ENCODE results near the gene RGS3.

RGS3 gene

DNA sequence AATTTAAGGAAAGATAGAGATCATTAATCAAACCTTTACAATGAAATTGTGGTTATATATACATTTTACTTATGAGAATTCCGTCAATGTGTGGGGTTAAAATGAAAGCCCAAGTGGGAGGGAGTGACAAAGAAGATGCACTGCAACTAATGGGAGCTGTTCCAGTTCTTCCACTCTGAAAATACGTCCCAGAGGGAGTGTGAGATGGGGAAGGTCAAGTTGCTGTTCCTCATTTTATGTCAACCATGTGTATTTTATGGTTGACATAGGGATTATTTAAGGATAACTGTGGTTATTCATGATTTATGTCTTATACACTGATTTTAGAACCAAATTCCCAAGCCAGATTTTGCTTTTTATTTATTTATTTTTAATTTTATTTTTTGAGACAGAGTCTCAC is 14.2 kb upstream of the RGS3 start:
- H3K4me3 ChIP-seq (ENCODE audit: low read depth, low read length), result no peak overlapping the region
- DNase-seq (ENCODE audit: low read depth), result no peak
- TF ChIP-seq, protein P1, sequence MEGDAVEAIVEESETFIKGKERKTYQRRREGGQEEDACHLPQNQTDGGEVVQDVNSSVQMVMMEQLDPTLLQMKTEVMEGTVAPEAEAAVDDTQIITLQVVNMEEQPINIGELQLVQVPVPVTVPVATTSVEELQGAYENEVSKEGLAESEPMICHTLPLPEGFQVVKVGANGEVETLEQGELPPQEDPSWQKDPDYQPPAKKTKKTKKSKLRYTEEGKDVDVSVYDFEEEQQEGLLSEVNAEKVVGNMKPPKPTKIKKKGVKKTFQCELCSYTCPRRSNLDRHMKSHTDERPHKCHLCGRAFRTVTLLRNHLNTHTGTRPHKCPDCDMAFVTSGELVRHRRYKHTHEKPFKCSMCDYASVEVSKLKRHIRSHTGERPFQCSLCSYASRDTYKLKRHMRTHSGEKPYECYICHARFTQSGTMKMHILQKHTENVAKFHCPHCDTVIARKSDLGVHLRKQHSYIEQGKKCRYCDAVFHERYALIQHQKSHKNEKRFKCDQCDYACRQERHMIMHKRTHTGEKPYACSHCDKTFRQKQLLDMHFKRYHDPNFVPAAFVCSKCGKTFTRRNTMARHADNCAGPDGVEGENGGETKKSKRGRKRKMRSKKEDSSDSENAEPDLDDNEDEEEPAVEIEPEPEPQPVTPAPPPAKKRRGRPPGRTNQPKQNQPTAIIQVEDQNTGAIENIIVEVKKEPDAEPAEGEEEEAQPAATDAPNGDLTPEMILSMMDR (IDR thresholded peaks at IDR 0.05; ENCODE audit: low read depth, low read length, missing control alignments), result no peak

DNA sequence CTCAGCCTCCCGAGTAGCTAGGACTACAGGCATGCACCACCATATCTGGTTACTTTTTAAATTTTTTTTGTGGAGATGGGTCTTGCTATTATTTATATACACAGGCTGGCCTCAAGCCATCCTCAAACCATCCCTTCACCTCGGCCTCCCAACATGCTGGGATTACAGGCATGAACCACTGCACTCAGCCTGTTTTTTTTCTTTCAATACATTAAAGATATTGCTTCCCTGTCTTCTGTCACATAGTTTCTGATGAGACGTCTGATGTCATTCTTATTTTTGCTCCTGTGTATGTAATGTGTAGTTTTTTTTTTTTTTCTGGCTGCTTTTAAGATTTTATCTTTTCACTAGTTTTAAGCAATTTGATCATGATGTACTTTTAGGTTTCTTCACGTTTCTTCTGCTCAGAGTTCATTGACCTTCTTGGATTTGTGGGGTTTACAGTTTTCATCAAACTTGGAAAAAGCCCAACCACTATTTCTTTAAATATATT is 11.4 kb upstream of the RGS3 start:
- TF ChIP-seq, protein P1 (IDR thresholded peaks at IDR 0.05; ENCODE audit: low read depth, low read length, missing control alignments), result no peak
- DNase-seq (ENCODE audit: low read depth), result no peak
- no peak overlapping the region for H3K4me3 ChIP-seq (ENCODE audit: low read depth, low read length)

DNA sequence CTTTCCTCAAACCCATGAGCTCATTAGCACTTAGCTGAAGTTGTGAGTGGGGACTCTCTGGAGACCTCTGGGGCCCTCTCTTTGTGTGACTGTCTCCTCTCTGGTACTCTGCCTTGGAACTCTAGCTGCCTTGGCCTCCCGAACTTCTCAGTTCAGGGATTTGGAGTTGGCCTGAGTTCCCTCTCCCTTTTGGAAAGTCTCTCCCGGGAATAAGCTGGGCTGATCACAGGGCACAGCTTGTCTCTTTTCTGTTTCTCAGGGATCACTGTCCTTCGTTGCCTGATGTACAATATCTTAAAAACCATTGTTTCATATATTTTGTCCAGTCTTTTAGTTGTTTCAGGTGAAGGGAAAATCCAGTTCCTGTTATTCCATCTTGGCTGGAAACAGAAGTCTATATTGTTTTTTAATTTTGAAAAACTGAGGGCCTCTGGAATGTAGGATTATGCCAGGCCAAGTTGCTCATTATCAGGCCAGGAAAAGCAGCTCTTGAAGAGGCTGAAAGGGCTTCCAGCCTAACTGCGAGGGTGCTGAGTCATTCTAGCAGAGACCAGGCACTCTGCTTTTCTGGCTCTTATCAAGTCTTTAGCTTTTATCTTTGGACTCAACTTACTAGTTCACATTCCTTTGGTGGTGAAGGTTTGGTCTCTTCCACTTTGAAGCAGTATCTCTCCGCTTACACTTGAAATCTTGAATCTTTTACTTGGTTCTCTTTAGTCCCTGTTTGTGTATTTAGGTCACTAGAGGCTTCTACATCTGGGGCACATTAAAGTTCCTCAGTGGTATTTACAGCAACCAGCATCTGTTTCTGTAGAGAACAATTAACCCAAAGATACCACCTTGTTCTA is 8.4 kb upstream of the RGS3 start:
- H3K4me3 ChIP-seq (ENCODE audit: low read depth, low read length), result no peak overlapping the region
- TF ChIP-seq, protein P1 (IDR thresholded peaks at IDR 0.05; ENCODE audit: low read depth, low read length, missing control alignments), result no peak
- DNase-seq (ENCODE audit: low read depth), result peak; percentile 13

DNA sequence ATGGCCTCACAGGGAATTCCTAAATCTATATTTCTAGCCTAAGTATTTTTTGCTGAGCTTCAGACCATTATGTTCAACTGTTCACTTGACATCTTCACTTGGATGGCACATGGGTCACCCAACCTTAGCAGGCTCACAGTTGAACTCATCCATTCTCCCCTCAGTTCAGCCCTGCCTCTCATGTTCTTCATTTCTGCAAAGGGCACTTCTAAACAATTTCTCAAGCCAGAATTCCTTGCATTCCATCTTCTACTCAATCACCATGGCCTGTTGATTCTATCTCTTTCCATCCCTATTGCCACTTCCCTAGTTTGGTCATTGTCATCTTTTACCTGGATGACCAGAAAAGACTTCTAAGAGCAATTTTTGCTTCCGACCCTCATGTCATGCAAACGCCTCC is 7.3 kb upstream of the RGS3 start:
- DNase-seq (ENCODE audit: low read depth), result no peak
- TF ChIP-seq, protein P1 (IDR thresholded peaks at IDR 0.05; ENCODE audit: low read depth, low read length, missing control alignments), result no peak
- no peak overlapping the region for H3K4me3 ChIP-seq (ENCODE audit: low read depth, low read length)

DNA sequence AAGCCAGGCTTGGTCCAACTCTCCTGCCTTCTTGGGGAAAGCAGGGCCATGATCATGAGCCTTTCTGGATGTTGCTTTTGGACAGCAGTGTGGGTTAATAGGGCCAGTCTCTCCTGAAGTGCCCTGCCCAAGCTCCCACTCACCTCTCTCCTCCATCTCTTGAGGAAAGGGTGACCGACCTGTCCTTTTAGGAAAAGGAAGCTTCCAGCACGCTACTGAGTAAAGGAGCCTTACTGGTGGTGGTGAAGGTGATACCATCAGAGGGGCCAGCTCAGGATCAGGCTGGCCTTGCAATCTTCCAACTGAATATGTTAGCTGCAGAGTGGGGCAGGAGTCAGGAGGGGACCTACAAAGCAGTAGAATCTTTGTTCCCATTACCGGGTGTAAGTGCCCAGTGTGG is 2.2 kb upstream of the RGS3 start:
- TF ChIP-seq, protein P1 (IDR thresholded peaks at IDR 0.05; ENCODE audit: low read depth, low read length, missing control alignments), result no peak
- DNase-seq (ENCODE audit: low read depth), result no peak
- H3K4me3 ChIP-seq (ENCODE audit: low read depth, low read length), result no peak overlapping the region

DNA sequence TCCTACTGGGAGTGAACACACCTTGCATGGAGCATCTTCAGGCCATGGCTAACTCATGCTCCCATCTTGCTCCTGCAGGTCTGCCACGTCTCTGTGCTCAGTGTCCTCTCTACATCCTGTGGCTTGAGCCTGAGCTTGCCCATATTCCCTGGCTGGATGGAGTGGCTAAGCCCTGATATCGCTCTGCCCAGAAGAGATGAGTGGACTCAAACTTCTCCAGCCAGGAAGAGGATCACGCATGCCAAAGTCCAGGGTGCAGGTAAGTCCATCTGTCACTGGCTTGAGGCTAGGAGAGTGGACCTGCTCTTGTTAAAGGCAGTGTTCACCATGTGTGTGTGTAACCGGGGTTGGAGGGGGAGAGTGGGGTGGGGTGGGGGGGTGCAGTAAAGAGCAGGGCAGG is 1.6 kb upstream of the RGS3 start:
- no peak overlapping the region for H3K4me3 ChIP-seq (ENCODE audit: low read depth, low read length)
- no peak for DNase-seq (ENCODE audit: low read depth)
- TF ChIP-seq, protein P1 (IDR thresholded peaks at IDR 0.05; ENCODE audit: low read depth, low read length, missing control alignments), result no peak

All from GM12864 (cell line).